GM12864 (cell line): Measurements from ENCODE around the gene FARSB.
A peak's percentile ranks its signal among the peaks of the same experiment; 100 is the strongest.

Source experiments
- DNase-seq: peaks from one replicate; pipeline ENCODE4 v3.0.0-alpha.2; 2011; ENCODE audit warnings: low read depth
- H3K4me3 ChIP-seq: 2 replicates; pipeline ENCODE4 v1.5.1; 2011; ENCODE audit warnings: mild to moderate bottlenecking, low read depth, low read length, control low read depth
- TF ChIP-seq, protein P1 (sequence below): IDR thresholded peaks from 2 replicates; pipeline ENCODE4 v1.5.1; 2011; ENCODE audit warnings: low read depth, mild to moderate bottlenecking, moderate library complexity, low read length, control low read depth, inconsistent platforms; ENCODE audit errors: missing control alignments

Gene FARSB

DNA sequence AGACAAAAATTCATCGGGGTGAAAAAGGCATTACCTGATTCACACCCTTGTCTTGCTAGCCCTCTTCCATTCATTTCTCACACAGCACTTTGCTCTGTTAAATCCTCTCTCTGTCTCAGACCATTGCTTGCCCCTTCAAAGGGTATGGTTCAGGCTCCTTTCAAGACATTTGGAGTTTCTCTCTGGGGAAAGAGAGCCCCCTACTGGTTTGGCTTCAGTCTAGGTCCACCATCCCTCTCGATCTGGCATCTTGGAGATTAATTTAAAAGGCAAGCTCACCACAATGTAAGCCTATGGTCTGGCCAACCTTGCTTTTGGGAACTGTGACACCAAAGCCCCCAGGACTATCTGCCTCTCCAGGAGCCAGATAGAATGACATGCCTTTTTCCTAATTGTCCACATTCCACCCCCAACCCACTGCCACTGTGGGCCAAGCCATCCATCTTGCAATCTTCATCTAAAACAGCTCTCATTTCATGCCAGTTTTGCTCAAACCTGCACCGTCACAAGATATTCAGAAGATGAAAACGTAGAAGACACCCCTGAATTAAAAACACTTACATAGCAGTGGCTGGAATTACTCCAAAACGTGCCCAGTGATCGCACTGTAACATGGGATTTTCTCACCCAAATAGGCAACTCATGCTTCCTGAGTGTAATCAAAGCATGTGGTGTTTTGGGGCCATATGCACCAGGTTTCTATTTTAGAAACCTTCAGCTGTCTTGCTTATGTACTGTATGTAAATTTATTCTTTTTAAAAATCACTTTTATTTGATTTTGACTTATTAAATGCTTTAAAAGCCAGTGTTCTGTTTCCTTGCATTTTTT is 93.9 kb downstream of the FARSB start:
- TF ChIP-seq, protein P1, sequence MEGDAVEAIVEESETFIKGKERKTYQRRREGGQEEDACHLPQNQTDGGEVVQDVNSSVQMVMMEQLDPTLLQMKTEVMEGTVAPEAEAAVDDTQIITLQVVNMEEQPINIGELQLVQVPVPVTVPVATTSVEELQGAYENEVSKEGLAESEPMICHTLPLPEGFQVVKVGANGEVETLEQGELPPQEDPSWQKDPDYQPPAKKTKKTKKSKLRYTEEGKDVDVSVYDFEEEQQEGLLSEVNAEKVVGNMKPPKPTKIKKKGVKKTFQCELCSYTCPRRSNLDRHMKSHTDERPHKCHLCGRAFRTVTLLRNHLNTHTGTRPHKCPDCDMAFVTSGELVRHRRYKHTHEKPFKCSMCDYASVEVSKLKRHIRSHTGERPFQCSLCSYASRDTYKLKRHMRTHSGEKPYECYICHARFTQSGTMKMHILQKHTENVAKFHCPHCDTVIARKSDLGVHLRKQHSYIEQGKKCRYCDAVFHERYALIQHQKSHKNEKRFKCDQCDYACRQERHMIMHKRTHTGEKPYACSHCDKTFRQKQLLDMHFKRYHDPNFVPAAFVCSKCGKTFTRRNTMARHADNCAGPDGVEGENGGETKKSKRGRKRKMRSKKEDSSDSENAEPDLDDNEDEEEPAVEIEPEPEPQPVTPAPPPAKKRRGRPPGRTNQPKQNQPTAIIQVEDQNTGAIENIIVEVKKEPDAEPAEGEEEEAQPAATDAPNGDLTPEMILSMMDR, result peak; percentile 83
- peak; percentile 48 for DNase-seq
- H3K4me3 ChIP-seq, result no peak overlapping the region

DNA sequence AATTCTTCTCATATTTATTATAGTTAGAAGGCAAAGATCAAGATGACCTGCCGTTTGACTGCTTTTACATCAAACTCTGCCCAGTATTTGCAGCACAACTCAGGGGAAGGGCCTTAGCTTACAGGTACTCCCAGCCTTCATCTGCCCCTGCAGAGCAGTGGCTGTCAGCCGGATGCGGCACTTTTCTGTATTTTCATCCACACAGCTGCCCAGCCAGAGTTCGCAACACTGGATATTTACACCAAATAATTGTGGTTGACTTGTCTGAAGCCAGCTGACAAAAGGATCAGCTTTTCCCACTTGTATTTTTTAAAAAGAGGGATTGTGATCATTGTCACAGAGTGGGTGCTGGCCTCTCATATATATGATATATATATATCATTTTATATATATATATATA is 94.7 kb downstream of the FARSB start:
- no peak overlapping the region for H3K4me3 ChIP-seq
- TF ChIP-seq, protein P1, result no peak
- DNase-seq, result no peak

DNA sequence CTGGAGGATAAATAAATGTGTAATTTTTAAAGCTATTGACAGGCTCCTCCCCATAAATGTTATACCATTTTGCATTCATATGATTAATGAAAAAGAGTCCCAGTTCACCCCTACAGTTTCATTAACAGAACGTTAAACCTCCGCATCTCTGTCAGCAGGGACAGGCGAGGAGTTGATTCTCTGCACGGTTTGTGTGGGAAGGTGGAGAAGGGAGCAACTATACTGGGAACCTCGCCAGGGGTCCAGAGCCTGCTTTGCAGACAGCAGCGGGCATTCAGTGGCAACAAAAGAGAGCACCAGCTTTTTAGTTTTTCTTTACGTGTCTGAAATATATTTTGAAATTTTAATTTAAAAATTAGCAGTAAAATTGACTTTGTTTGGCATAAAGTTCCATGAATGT is 101.4 kb downstream of the FARSB start:
- DNase-seq, result no peak

DNA sequence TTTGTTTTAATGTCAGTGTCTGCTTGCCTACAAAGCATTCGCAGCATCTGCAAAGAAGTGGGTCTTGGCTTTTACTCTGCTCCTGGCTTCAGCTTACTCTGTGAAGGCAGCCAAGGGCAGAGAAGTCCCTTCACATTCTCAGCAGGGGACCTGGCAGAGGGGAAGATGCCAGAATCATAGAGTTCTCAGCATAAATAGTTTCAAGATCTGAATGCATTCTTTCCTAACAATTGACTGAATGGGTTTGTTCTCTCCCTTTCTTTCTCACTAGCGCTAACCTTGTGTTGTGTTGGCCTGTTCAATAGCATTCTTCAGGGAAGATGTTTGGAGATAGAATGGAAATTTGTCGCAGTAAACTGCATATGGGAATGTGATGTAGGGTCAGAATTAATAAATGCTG is 106.9 kb downstream of the FARSB start:
- DNase-seq, result no peak
- no peak overlapping the region for H3K4me3 ChIP-seq
- TF ChIP-seq, protein P1, result no peak

More for the DNA sequence above, 101.4 kb downstream of the FARSB start:
- H3K4me3 ChIP-seq, result no peak overlapping the region
- TF ChIP-seq, protein P1, result no peak

DNA sequence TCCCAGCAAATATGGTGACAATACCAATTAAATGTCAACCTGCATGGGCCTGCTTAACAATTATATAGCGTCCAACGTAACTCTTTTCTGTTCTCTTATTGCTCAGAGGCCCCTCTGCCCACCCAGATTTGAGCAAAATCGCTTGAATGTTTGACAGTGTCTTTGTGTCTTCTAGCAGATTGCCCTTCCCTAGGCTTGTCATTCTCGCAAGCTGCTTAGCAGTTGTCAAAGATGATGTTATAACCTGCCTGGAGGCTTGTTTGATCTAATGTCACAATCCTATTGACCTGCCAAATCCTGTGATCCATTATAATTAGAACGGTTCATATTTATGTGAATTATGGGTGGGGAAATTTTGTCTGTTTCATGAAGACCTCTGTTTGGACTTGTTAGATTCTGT is 108.8 kb downstream of the FARSB start:
- H3K4me3 ChIP-seq, result no peak overlapping the region
- TF ChIP-seq, protein P1, result no peak
- no peak for DNase-seq

DNA sequence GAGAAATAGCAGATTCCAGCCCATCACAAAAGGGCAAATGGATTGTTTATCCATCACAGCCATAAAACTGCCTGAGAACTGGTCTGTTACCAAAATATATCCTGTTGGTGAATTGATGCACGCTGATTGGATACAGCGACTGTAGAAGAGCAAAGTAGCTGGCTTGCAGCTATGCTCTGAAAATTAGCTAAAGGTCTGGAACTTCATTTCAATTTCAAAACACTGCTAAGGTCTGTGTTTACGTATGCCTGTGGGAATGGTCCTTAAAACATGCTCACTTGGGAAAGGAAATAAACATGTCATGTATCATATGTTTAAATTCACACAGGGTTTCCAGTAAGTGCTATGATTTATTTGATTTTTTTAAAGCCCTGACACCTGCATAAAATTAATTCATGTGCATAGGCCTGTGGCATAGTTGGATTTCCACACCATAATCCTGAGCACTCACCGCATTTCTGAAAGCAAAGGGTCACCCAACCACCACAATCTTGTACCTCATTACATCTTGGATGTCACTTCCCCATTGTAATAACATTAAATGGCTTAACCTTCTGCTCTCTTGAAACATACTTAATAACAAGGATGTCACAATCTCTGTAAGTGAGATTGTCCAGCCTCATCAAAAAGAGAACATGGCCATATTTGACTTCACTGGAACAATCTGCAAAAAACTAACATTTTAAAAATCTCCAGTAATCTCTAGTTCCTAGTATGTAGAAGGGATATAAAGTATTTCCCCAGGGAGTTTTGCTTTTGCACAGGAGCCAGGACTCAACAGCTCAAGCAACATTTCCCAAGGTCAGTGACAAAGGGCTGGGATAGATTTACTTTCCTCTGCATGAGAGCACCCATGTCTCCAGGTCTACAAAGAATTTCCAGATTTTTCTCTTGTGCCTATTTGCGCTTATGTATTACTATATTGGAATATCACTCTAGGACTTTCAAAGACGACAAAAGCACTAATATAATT is 109.8 kb downstream of the FARSB start:
- no peak overlapping the region for H3K4me3 ChIP-seq
- no peak for DNase-seq
- TF ChIP-seq, protein P1, result no peak
